MM.1S (cell line): Measurements from ENCODE around the gene IFITM10.

Source experiments
- DNase-seq: peaks from one replicate; pipeline ENCODE4 v3.0.0-alpha.2; 2015
- H2AFZ ChIP-seq: fragments of 300-600 bp; sonication (generic); 2 replicates; pipeline ENCODE4 v1.6.0; 2016; ENCODE audit warnings: antibody characterized with exemption, low read length
- H3F3A ChIP-seq: fragments of 300-600 bp; sonication (generic); 2 replicates; pipeline ENCODE4 v1.6.1; 2016; ENCODE audit warnings: mild to moderate bottlenecking, antibody characterized with exemption, low read length, moderate library complexity, mixed read lengths; ENCODE audit not compliant: insufficient read depth
- H3K27ac ChIP-seq: fragments of 300-600 bp; sonication (generic); 2 replicates; pipeline ENCODE4 v1.5.1; 2016; ENCODE audit warnings: mild to moderate bottlenecking, low read length
- H3K27me3 ChIP-seq: fragments of 300-600 bp; sonication (generic); replicated peaks from 2 replicates; pipeline ENCODE4 v1.6.0; 2016; ENCODE audit warnings: low read length; ENCODE audit not compliant: insufficient read depth
- H3K36me3 ChIP-seq: fragments of 300-600 bp; sonication (generic); replicated peaks from 2 replicates; pipeline ENCODE4 v1.6.1; 2016; ENCODE audit warnings: mild to moderate bottlenecking, low read length, mixed read lengths; ENCODE audit not compliant: insufficient read depth
- H3K4me1 ChIP-seq: fragments of 300-600 bp; sonication (generic); 2 replicates; pipeline ENCODE4 v1.6.1; 2016; ENCODE audit warnings: low read length, mixed read lengths
- H3K4me2 ChIP-seq: fragments of 300-600 bp; sonication (generic); 2 replicates; pipeline ENCODE4 v1.6.0; 2016; ENCODE audit warnings: low read depth, low read length
- H3K4me3 ChIP-seq: fragments of 300-600 bp; sonication (generic); 2 replicates; pipeline ENCODE4 v1.5.1; 2016; ENCODE audit warnings: low read length, mixed read lengths
- H3K79me2 ChIP-seq: fragments of 300-600 bp; sonication (generic); 2 replicates; pipeline ENCODE4 v1.6.1; 2016; ENCODE audit warnings: mixed run types, low read length, mixed read lengths
- H3K9ac ChIP-seq: fragments of 300-600 bp; sonication (generic); 2 replicates; pipeline ENCODE4 v1.6.1; 2016; ENCODE audit warnings: low read length, mixed read lengths
- H3K9me2 ChIP-seq: fragments of 300-600 bp; sonication (generic); replicated peaks from 2 replicates; pipeline ENCODE4 v1.6.1; 2016; ENCODE audit warnings: mild to moderate bottlenecking, low read length, mixed read lengths; ENCODE audit not compliant: insufficient read depth
- H3K9me3 ChIP-seq: fragments of 300-600 bp; sonication (generic); replicated peaks from 2 replicates; pipeline ENCODE4 v1.6.1; 2016; ENCODE audit warnings: mild to moderate bottlenecking, low read length, mixed read lengths; ENCODE audit not compliant: insufficient read depth
- H4K20me1 ChIP-seq: fragments of 300-600 bp; sonication (generic); 2 replicates; pipeline ENCODE4 v1.6.1; 2016; ENCODE audit warnings: mild to moderate bottlenecking, low read length, moderate library complexity, mixed read lengths; ENCODE audit not compliant: insufficient read depth
- CTCF ChIP-seq: fragments of 300-600 bp; sonication (generic); IDR thresholded peaks from 2 replicates; pipeline ENCODE4 v1.5.1; 2016; ENCODE audit warnings: antibody characterized with exemption, low read length, mixed read lengths
- EZH2 ChIP-seq: fragments of 300-600 bp; sonication (generic); optimal IDR thresholded peaks from 2 replicates; pipeline ENCODE3; 2017; ENCODE audit warnings: low read depth, mild to moderate bottlenecking, antibody characterized with exemption, low read length, mixed read lengths
- EZH2phosphoT487 ChIP-seq: fragments of 300-600 bp; sonication (generic); IDR thresholded peaks from 2 replicates; pipeline ENCODE4 v1.6.1; 2018; ENCODE audit warnings: antibody characterized with exemption, low read length

IFITM10 gene

DNA sequence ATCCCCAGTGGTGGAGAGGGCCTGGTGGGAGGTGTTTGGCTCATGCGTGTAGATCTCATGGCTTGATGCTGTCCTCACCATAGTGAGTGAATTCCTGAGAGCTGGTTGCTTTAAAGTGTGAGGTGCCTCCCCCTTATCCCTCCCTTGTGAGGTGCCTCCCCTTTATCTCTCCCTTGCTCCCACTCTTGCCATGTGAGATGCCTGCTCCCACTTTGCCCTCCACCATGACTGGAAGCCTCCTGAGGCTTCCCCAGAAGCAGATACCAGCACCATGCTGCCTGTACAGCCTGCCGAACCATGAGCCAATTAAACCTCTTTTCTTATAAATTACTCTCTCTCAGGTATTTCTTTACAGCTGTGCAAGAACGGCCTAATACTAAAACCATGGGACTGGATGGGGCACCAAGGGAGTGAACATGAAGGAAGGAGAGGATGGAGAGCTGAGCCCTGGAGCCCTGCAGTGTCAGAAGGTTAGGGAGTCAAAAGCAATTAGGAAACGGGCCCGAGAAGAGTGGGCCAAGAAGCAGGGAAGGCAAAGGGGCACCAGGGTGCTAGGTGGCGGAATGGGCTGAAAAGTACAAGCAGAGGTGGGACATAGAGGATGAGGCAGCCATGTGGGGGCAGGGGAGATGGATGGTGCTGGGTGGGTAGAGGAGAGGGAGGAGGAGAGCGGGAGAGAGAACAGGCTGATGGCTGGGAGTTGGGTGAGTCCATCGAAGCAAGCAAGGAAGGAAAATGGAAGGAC is 9.4 kb downstream of the IFITM10 start:
- no peak for DNase-seq
- Histone ChIP-seq H3K4me1 (no peaks in the 10 kb centered on the region), H3K9me2 (no peaks in the 10 kb centered on the region), H3K27me3 (peaks cover 91% of the 10 kb centered on the region), H3K4me3 (no peak overlapping the region), H3K9me3 (no peaks in the 10 kb centered on the region), H3K9ac (no peak overlapping the region), H3K36me3 (no peaks in the 10 kb centered on the region), H4K20me1 (no peaks in the 10 kb centered on the region), H2AFZ (no peak overlapping the region), H3F3A (no peaks in the 10 kb centered on the region), H3K27ac (no peak overlapping the region), H3K4me2 (no peak overlapping the region), H3K79me2 (no peaks in the 10 kb centered on the region)
- TF ChIP-seq EZH2, result no peak

DNA sequence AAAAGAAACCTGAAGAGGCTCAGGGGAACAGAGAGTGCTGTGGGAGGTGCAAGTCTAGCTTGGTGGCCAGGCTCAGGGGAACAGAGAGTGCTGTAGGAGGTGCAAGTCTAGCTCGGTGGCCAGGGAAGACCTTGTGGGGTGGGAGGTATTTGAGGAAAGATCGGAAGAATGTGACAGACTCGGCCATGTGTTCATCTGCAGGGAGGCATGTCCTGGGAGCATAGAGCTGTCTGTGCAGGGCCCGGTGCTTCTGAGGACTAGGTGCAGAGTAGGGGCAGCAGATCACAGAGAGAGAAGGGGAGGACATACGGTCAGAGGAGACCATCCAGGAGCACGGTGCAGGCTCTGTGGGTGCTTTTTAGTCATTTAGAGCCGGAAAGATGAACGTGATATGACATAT is 10.8 kb downstream of the IFITM10 start:
- no peaks in the 10 kb centered on the region for H4K20me1 ChIP-seq
- no peaks in the 10 kb centered on the region for H3K9me2 ChIP-seq
- peaks cover 97% of the 10 kb centered on the region for H3K27me3 ChIP-seq
- H3K4me3 ChIP-seq, result no peak overlapping the region
- DNase-seq, result no peak
- no peak overlapping the region for H3K4me2 ChIP-seq
- H3K79me2 ChIP-seq, result no peaks in the 10 kb centered on the region
- no peak overlapping the region for H3K27ac ChIP-seq
- H2AFZ ChIP-seq, result no peak overlapping the region
- no peaks in the 10 kb centered on the region for H3F3A ChIP-seq
- TF ChIP-seq EZH2phosphoT487 (no peak), CTCF (no peak)
- no peak overlapping the region for H3K9ac ChIP-seq
- H3K9me3 ChIP-seq, result no peaks in the 10 kb centered on the region
- no peaks in the 10 kb centered on the region for H3K36me3 ChIP-seq
- H3K4me1 ChIP-seq, result no peaks in the 10 kb centered on the region

GRCh38 chr11:1738380-1738779 is 12.0 kb downstream of the IFITM10 start:
- no peaks in the 10 kb centered on the region for H3K9me2 ChIP-seq
- H3K4me1 ChIP-seq, result no peaks in the 10 kb centered on the region
- H3K36me3 ChIP-seq, result no peaks in the 10 kb centered on the region
- TF ChIP-seq EZH2phosphoT487 (no peak), CTCF (no peak), EZH2 (no peak)
- no peaks in the 10 kb centered on the region for H4K20me1 ChIP-seq
- H3K4me2 ChIP-seq, result no peak overlapping the region
- no peak for DNase-seq
- no peak overlapping the region for H2AFZ ChIP-seq
- no peak overlapping the region for H3K27ac ChIP-seq
- no peak overlapping the region for H3K4me3 ChIP-seq
- no peaks in the 10 kb centered on the region for H3K79me2 ChIP-seq
- H3K9ac ChIP-seq, result no peak overlapping the region
- H3K27me3 ChIP-seq, result peaks cover 97% of the 10 kb centered on the region
- H3F3A ChIP-seq, result no peaks in the 10 kb centered on the region
- no peaks in the 10 kb centered on the region for H3K9me3 ChIP-seq

DNA sequence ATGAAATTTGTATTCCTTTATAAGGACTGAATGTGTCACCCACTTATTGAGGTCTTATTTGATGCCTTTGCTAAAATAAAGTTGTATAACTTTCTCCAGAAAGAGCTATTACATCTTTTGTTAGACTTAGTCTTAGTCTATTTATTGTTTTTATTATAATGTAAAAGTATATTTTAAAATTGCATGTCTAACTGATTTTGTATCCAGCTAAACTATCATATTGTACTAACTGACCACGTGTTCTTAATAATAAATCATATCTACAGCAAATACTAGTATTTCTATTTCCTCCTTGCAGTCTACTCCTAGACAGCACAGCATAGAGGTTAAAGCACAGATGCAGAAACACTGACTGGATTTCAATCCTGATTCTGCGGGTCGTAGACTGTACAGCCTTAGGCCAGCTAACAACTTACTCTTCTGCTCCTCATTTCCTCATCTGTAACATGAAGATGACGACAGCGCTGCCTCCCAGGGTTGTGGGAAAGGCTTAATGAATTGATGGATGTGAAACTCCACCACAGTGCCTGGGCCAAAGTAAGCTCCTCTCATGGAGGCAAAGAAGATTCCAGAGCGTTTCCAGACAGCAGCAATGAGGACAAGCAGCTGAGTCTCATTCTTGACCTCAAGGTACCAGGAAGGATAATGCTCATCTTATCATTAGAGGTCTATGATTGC is 13.2 kb downstream of the IFITM10 start:
- no peak overlapping the region for H3K9ac ChIP-seq
- no peaks in the 10 kb centered on the region for H3K79me2 ChIP-seq
- no peak overlapping the region for H2AFZ ChIP-seq
- no peak overlapping the region for H3K4me3 ChIP-seq
- H3K36me3 ChIP-seq, result no peaks in the 10 kb centered on the region
- H3K4me1 ChIP-seq, result no peaks in the 10 kb centered on the region
- no peaks in the 10 kb centered on the region for H3K9me2 ChIP-seq
- no peaks in the 10 kb centered on the region for H4K20me1 ChIP-seq
- H3K4me2 ChIP-seq, result no peak overlapping the region
- no peaks in the 10 kb centered on the region for H3K9me3 ChIP-seq
- no peak overlapping the region for H3K27ac ChIP-seq
- H3K27me3 ChIP-seq, result peaks cover 97% of the 10 kb centered on the region
- H3F3A ChIP-seq, result no peaks in the 10 kb centered on the region
- TF ChIP-seq CTCF (no peak), EZH2 (no peak), EZH2phosphoT487 (no peak)
- no peak for DNase-seq
